Activated B cell treated with CpG ODN at 0.5 μM for 24 hours (primary cell): ENCODE results near the gene IRX3. TPM values are rescaled to one million over a fixed set of nuclear protein-coding genes. Genes with fewer than 3 reads are reported as not detected.

ENCODE experiments used
- ATAC-seq: fragments of 200-7000 bp; cut with Tn5 transposase; one replicate; pipeline ENCODE4 v1.10.0; 2021; ENCODE audit warnings: low read depth, mild to moderate bottlenecking, moderate library complexity
- CTCF ChIA-PET: fragments of 350-600 bp; sonication (Branson Sonifier 250); formaldehyde crosslinking; loops from one replicate; lab custom pipeline; 2021; ENCODE audit warnings: antibody characterized with exemption; lab: Charles Lee
- POLR2A ChIA-PET: fragments of 350-600 bp; sonication (Branson Sonifier 250); formaldehyde crosslinking; loops from one replicate; lab custom pipeline; 2021; ENCODE audit warnings: antibody characterized with exemption; lab: Charles Lee
- DNase-seq: peaks from one replicate; pipeline ENCODE4 v3.0.0; 2022
- H3K27ac Mint-ChIP-seq: one replicate; pipeline ENCODE4 v1.8.0; 2020; ENCODE audit warnings: mixed read lengths
- H3K27me3 Mint-ChIP-seq: one replicate; pipeline ENCODE4 v1.8.0; 2021; ENCODE audit warnings: mixed read lengths
- H3K36me3 Mint-ChIP-seq: one replicate; pipeline ENCODE4 v1.8.0; 2021; ENCODE audit warnings: low read depth, mixed read lengths
- H3K4me1 Mint-ChIP-seq: one replicate; pipeline ENCODE4 v1.8.0; 2021; ENCODE audit warnings: mixed read lengths
- H3K4me3 Mint-ChIP-seq: one replicate; pipeline ENCODE4 v1.8.0; 2020; ENCODE audit warnings: mild to moderate bottlenecking, mixed read lengths
- H3K9me3 Mint-ChIP-seq: one replicate; pipeline ENCODE4 v1.8.0; 2020; ENCODE audit warnings: mixed read lengths
- CTCF ChIP-seq: fragments of 200-600 bp; IDR thresholded peaks from one replicate; pipeline ENCODE4 v1.8.0; 2022; ENCODE audit warnings: antibody characterized with exemption, mild to moderate bottlenecking
- intact Hi-C: fragments of 100-400 bp; cut with micrococcal nuclease; formaldehyde crosslinking; loops from one replicate; pipeline ENCODE4 v1.15.1; 2024
- total RNA-seq: library from RNA; stranded (reverse); gene quantifications from 2 replicates; pipeline ENCODE4 v1.2.3, GENCODE V29; 2022

Gene IRX3
- not detected in 2 replicates for total RNA-seq

- Mint-ChIP-seq H3K36me3 (no peaks in the 10 kb centered on the region), H3K27ac (peak within 1 kb of the TSS; percentile 1), H3K27me3 (peaks cover 58% of the 10 kb centered on the region), H3K4me1 (peaks cover 17% of the 10 kb centered on the region), H3K9me3 (no peaks in the 10 kb centered on the region), H3K4me3 (peak within 1 kb of the TSS; percentile 13)
- CTCF ChIA-PET = no interaction called here
- intact Hi-C loops = loop anchor here (5.0 kb wide), 1 partner anchor 404 kb away; no protein-coding TSS in a partner anchor
- no peak for DNase-seq
- POLR2A ChIA-PET = no interaction called here
- no peak for ATAC-seq
- TF ChIP-seq CTCF = no peak
These were observed at the start of gene IRX3 for GRCh38 chr16:54286366-54287130. IRX3 (minus strand) TSS chr16:54286787; CDS start chr16:54286050, 737 bp downstream.

GRCh38 chr16:54335230-54335629, 48.6 kb upstream of the IRX3 start:
- ChIA-PET CTCF (no interaction called here), POLR2A (no interaction called here)
- Mint-ChIP-seq H3K27me3 (peaks cover 5% of the 10 kb centered on the region), H3K36me3 (no peaks in the 10 kb centered on the region), H3K9me3 (no peaks in the 10 kb centered on the region), H3K4me3 (no peak overlapping the region), H3K27ac (no peak overlapping the region), H3K4me1 (no peaks in the 10 kb centered on the region)
- ATAC-seq (no peak), DNase-seq (no peak)
- intact Hi-C loops = no loop called here
- no peak for TF ChIP-seq CTCF

GRCh38 chr16:54334208-54334607, 47.6 kb upstream of the IRX3 start:
- no peak for TF ChIP-seq CTCF
- H3K36me3 Mint-ChIP-seq = no peaks in the 10 kb centered on the region
- no peak overlapping the region for H3K4me3 Mint-ChIP-seq
- no peak overlapping the region for H3K27ac Mint-ChIP-seq
- DNase-seq (no peak), ATAC-seq (no peak)
- CTCF ChIA-PET = no interaction called here
- intact Hi-C loops = no loop called here
- H3K9me3 Mint-ChIP-seq = no peaks in the 10 kb centered on the region
- POLR2A ChIA-PET = no interaction called here
- no peaks in the 10 kb centered on the region for H3K4me1 Mint-ChIP-seq
- peaks cover 9% of the 10 kb centered on the region for H3K27me3 Mint-ChIP-seq

GRCh38 chr16:54331241-54332002, 44.8 kb upstream of the IRX3 start:
- peaks cover 9% of the 10 kb centered on the region for H3K27me3 Mint-ChIP-seq
- no peak for TF ChIP-seq CTCF
- no peak for DNase-seq
- H3K4me3 Mint-ChIP-seq = no peak overlapping the region
- H3K4me1 Mint-ChIP-seq = no peaks in the 10 kb centered on the region
- no peak for ATAC-seq
- POLR2A ChIA-PET = no interaction called here
- H3K36me3 Mint-ChIP-seq = no peaks in the 10 kb centered on the region
- intact Hi-C loops = no loop called here
- no peaks in the 10 kb centered on the region for H3K9me3 Mint-ChIP-seq
- CTCF ChIA-PET = no interaction called here
- H3K27ac Mint-ChIP-seq = no peak overlapping the region

GRCh38 chr16:54327609-54328008, 41.0 kb upstream of the IRX3 start:
- DNase-seq (no peak), ATAC-seq (no peak)
- POLR2A ChIA-PET = no interaction called here
- Mint-ChIP-seq H3K4me1 (no peaks in the 10 kb centered on the region), H3K36me3 (no peaks in the 10 kb centered on the region), H3K27me3 (peaks cover 4% of the 10 kb centered on the region), H3K9me3 (no peaks in the 10 kb centered on the region), H3K27ac (no peak overlapping the region), H3K4me3 (no peak overlapping the region)
- CTCF ChIA-PET = no interaction called here
- intact Hi-C loops = no loop called here
- no peak for TF ChIP-seq CTCF
